Activated T-cell treated with anti-CD3 and anti-CD28 coated beads, Interleukin-2, amount 50 U/mL, for 72 hours (primary cell): ENCODE results near the gene CLDND2. TPM values are rescaled to one million over a fixed set of nuclear protein-coding genes. Genes with fewer than 3 reads are reported as not detected.

Experiments used
- total RNA-seq, 2 donors: library from RNA; stranded (reverse); gene quantifications; one replicate each; pipeline ENCODE4 v1.2.3, GENCODE V29; 2022

Gene CLDND2
- total RNA-seq, 2 donors from 2014 or later, result 14.0 to 14.9 TPM

Other genes starting within 250 kb of the CLDND2 start
- gene SIGLEC9, start 244.1 kb downstream of the CLDND2 start, total RNA-seq, result 1 to 10 TPM in 1 of 2 donors, under 1 TPM in 1; 0.74 to 1.6 TPM
- not detected for gene SIGLEC7, start 226.7 kb downstream of the CLDND2 start, total RNA-seq
- 1 to 10 TPM; 1.7 to 2.6 TPM for gene CD33, start 143.9 kb downstream of the CLDND2 start, total RNA-seq
- gene SIGLECL1, start 117.9 kb downstream of the CLDND2 start, total RNA-seq, result not detected
- gene IGLON5, start 57.4 kb downstream of the CLDND2 start, total RNA-seq, result 1 to 10 TPM in 1 of 2 donors, under 1 TPM in 1; 0.67 to 1.1 TPM
- 1 to 10 TPM; 6.4 to 7.6 TPM for gene VSIG10L, start 26.9 kb downstream of the CLDND2 start, total RNA-seq
- gene ETFB, start 2.6 kb downstream of the CLDND2 start, total RNA-seq, result 100 to 1,000 TPM; 156 to 160 TPM
- gene NKG7, start 3.7 kb upstream of the CLDND2 start, total RNA-seq, result 100 to 1,000 TPM; 190 to 261 TPM
- gene LIM2, start 19.0 kb upstream of the CLDND2 start, total RNA-seq, result 1 to 10 TPM; 1.0 to 2.0 TPM
- gene C19orf84, start 21.6 kb upstream of the CLDND2 start, total RNA-seq, result under 1 TPM; 0.23 to 0.26 TPM
- 1 to 10 TPM in 1 of 2 donors, under 1 TPM in 1; 0.38 to 1.4 TPM for gene SIGLEC10, start 48.6 kb upstream of the CLDND2 start, total RNA-seq
- not detected for gene SIGLEC8, start 89.5 kb upstream of the CLDND2 start, total RNA-seq
- not detected for gene CEACAM18, start 109.5 kb upstream of the CLDND2 start, total RNA-seq
- gene SIGLEC12, start 132.8 kb upstream of the CLDND2 start, total RNA-seq, result 1 to 10 TPM; 1.0 to 1.6 TPM
- not detected for gene SIGLEC6, start 162.7 kb upstream of the CLDND2 start, total RNA-seq
- 10 to 100 TPM; 11.1 to 13.3 TPM for gene ZNF175, start 202.3 kb upstream of the CLDND2 start, total RNA-seq